ENCODE data around the gene RBBP9.

RBBP9 gene

DNA sequence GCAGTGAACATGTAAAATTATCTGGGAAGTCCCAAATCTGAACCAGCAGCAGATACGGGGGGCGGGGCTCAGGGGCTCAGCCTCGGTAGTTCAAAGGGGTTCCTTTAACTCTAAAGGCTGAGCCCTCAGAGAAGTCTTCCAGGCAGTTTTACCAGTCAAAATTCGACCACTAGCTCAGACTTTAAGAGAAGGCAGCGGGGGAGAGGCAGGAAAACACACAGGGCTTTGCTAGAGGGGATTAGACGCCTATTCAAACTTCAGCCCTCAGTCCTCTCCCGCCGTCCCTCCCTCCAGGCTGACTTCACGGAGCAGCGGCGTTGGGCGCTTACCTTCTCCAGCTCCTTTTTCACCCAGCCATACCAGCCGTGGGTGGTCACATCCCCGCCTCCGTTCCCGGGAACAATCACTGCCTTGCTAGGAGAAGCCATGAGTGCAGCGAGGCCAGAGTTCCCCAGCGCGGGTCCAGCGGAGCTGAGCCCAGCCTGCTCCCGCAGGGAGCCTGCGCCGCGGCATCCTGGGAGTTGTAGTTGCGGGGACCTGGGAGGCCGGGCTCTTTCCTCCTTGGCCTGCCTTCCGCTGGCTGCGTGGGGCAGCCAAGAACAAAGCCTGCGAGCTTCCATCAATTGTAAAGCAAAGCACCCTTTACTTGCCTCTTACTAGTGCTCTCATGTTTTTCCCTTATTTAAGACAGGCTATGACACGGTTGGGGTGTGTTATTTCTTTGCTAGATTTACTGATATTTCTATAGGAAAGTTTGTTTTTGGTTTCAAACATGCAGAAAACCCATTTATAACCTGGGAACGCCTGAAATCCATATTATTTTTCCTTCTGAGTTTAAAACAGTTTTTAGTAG is at the start of gene RBBP9:
TSS of gene RBBP9 (minus strand) at position 486 of the 853 bp plus-strand sequence. CDS start at position 428, 58 bp downstream.
- peak; percentile 84 for DNase-seq (ENCODE audit: low read depth)
- TF ChIP-seq, protein P1, sequence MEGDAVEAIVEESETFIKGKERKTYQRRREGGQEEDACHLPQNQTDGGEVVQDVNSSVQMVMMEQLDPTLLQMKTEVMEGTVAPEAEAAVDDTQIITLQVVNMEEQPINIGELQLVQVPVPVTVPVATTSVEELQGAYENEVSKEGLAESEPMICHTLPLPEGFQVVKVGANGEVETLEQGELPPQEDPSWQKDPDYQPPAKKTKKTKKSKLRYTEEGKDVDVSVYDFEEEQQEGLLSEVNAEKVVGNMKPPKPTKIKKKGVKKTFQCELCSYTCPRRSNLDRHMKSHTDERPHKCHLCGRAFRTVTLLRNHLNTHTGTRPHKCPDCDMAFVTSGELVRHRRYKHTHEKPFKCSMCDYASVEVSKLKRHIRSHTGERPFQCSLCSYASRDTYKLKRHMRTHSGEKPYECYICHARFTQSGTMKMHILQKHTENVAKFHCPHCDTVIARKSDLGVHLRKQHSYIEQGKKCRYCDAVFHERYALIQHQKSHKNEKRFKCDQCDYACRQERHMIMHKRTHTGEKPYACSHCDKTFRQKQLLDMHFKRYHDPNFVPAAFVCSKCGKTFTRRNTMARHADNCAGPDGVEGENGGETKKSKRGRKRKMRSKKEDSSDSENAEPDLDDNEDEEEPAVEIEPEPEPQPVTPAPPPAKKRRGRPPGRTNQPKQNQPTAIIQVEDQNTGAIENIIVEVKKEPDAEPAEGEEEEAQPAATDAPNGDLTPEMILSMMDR (IDR thresholded peaks at IDR 0.05; ENCODE audit: low read length, missing control alignments): no peak
- H3K4me3 ChIP-seq (replicated peaks; ENCODE audit: low read depth, low read length): peak within 1 kb of the TSS; percentile 96

DNA sequence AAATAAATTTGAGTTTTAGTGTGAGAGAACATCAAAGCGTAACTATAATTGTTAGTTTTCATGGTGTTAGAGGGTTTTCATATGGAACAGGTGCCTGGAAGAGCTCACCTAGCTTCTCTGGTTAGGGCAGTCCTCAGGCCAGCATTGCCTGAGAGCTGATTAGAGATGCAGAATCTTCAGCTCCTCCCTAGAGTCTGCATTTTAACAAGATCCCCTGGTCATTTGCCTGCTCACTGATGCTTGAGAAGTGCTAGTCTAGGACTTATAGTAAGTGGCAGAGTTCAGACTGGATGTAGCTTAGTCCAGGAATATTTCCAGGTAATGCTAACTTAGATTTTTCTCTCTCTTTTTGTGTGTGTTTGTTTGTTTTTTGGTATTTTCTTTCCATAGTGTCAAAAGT is 48.5 kb upstream of the RBBP9 start:
- TF ChIP-seq, protein P1 (IDR thresholded peaks at IDR 0.05; ENCODE audit: low read length, missing control alignments): no peak
- H3K4me3 ChIP-seq (replicated peaks; ENCODE audit: low read depth, low read length): no peak overlapping the region
- DNase-seq (ENCODE audit: low read depth): no peak

DNA sequence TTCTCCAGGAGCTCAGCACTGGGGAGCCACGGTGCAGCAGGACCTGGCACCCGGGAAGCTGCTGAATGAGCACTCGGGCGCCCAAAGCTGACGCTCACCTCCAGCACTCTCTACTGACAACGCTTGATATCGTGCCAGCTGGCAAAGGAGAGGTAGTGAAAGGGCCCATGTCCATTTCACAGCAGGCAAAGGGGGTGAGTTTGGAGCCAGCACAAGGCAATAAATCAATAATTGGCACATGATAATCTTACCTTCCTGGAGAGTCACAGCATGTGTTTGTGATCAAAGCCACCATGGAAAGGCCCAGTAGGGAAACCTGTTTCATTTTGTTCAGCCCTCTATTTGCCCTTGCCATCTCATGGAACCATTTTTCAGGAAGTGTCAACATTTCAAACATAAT is 46.9 kb upstream of the RBBP9 start:
- DNase-seq (ENCODE audit: low read depth): no peak
- no peak overlapping the region for H3K4me3 ChIP-seq (replicated peaks; ENCODE audit: low read depth, low read length)

DNA sequence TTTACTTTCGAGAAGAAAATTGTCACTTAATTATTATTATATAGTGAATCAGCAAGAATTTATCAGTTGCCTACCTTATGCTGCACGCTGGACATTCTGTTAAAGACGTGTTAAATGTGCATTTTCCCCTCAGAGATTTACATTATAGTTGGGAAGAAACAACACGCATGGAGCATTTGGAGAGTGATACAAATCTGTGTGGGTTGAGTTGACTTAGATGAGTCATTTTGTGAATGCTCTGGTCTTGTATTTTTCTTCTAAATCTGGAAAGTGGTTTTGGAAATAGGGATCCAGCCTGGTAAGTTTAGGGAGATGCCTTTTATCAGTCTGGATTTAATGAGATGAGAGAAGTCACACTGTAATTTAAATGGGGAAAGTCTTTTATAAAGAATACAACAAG is 46.2 kb upstream of the RBBP9 start:
- H3K4me3 ChIP-seq (replicated peaks; ENCODE audit: low read depth, low read length): no peak overlapping the region
- DNase-seq (ENCODE audit: low read depth): no peak
- TF ChIP-seq, protein P1 (IDR thresholded peaks at IDR 0.05; ENCODE audit: low read length, missing control alignments): no peak

More for the DNA sequence above, 46.9 kb upstream of the RBBP9 start:
- TF ChIP-seq, protein P1 (IDR thresholded peaks at IDR 0.05; ENCODE audit: low read length, missing control alignments): no peak

DNA sequence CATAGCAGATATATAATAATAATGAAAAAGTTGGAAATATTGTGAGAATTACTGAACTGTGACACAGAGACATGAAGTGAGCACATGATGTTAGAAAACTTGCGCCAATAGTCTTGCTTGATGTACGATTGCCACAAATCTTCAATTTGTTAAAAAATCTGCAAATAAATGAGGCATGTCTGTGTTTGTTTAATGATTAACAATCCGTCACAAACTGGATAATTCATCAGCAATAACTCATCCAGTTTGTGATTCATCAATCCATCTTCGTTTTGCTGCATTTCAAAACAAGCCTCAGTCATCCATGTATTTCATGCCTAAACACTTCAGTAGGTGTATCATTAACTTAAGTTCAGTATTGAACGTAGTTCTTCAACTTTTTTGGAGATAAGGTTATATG is 44.7 kb upstream of the RBBP9 start:
- no peak for DNase-seq (ENCODE audit: low read depth)
- no peak overlapping the region for H3K4me3 ChIP-seq (replicated peaks; ENCODE audit: low read depth, low read length)
- TF ChIP-seq, protein P1 (IDR thresholded peaks at IDR 0.05; ENCODE audit: low read length, missing control alignments): no peak

DNA sequence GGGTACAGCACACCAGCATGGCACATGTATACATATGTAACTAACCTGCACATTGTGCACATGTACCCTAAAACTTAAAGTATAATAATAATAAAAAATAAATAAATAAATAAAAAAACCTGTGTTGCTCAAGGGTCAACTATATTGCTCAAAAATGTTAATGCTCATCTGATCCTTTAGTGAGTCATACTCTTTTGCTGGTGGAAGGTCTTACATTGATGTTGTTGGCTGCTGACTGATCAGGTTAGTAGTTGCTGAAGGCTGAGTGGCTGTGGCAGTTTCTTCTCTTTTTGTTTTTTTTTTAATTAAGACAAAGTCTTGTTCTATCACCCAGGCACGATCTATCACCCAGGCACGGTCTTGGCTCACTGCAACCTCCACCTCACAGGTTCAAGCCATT is 40.6 kb upstream of the RBBP9 start:
- DNase-seq (ENCODE audit: low read depth): no peak
- TF ChIP-seq, protein P1 (IDR thresholded peaks at IDR 0.05; ENCODE audit: low read length, missing control alignments): no peak
- H3K4me3 ChIP-seq (replicated peaks; ENCODE audit: low read depth, low read length): no peak overlapping the region
